Fibroblast of mammary gland (primary cell): Measurements from ENCODE around the gene MPHOSPH10.

Experiments
- DNase-seq: peaks from one replicate; pipeline ENCODE4 v3.0.0-alpha.2; 2010; ENCODE audit warnings: low read depth
- H3K4me3 ChIP-seq: 2 replicates; pipeline ENCODE4 v1.5.1; 2011; ENCODE audit warnings: low read depth, mild to moderate bottlenecking, low read length, moderate library complexity; ENCODE audit not compliant: control insufficient read depth
- TF ChIP-seq, protein P1 (sequence below): conservative IDR thresholded peaks from 2 replicates; pipeline ENCODE4 v1.5.1; 2011; ENCODE audit warnings: low read depth, low read length, inconsistent platforms; ENCODE audit not compliant: control insufficient read depth, insufficient read depth

The MPHOSPH10 gene

DNA sequence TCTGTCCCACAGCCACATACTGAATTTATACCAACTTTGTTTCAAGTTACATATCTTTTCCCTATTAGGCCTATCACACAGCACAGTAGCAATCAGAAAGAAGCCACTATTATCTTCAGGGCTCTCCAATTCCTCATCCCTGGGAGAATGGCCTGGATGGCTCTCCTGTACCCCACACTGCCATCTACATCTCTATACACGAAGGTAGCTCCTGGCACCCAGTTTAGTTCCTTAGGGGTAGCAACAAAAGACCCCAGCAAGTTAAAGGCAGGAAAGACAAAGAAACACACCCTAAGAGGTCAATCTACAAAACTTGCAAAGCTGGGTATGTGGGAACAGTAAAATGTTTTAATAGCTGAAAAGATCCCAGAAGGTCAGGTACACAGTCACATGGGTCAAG, 56.5 kb downstream of the MPHOSPH10 start:
- H3K4me3 ChIP-seq = no peak overlapping the region
- DNase-seq = no peak
- TF ChIP-seq, protein P1, sequence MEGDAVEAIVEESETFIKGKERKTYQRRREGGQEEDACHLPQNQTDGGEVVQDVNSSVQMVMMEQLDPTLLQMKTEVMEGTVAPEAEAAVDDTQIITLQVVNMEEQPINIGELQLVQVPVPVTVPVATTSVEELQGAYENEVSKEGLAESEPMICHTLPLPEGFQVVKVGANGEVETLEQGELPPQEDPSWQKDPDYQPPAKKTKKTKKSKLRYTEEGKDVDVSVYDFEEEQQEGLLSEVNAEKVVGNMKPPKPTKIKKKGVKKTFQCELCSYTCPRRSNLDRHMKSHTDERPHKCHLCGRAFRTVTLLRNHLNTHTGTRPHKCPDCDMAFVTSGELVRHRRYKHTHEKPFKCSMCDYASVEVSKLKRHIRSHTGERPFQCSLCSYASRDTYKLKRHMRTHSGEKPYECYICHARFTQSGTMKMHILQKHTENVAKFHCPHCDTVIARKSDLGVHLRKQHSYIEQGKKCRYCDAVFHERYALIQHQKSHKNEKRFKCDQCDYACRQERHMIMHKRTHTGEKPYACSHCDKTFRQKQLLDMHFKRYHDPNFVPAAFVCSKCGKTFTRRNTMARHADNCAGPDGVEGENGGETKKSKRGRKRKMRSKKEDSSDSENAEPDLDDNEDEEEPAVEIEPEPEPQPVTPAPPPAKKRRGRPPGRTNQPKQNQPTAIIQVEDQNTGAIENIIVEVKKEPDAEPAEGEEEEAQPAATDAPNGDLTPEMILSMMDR = no peak

DNA sequence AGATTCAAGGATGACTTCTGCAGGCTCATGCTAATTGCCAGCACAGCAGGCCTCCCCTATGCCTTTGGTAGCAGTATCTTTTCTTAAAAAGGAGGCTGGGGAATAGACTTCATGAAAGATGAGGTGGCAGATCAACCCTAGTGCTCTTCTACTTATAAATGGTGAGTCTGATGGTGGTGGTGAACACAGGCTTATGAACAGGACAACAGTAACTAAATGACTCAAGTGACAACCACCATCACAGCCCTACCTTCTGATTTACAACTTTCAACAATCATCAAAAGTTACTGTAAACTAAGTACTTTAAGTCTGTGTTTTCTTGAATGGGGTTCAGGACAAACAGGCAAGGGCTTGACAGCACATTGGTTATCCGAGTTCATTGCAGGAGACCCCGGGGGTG, 57.2 kb downstream of the MPHOSPH10 start:
- TF ChIP-seq, protein P1 = no peak
- no peak for DNase-seq
- H3K4me3 ChIP-seq = no peak overlapping the region

DNA sequence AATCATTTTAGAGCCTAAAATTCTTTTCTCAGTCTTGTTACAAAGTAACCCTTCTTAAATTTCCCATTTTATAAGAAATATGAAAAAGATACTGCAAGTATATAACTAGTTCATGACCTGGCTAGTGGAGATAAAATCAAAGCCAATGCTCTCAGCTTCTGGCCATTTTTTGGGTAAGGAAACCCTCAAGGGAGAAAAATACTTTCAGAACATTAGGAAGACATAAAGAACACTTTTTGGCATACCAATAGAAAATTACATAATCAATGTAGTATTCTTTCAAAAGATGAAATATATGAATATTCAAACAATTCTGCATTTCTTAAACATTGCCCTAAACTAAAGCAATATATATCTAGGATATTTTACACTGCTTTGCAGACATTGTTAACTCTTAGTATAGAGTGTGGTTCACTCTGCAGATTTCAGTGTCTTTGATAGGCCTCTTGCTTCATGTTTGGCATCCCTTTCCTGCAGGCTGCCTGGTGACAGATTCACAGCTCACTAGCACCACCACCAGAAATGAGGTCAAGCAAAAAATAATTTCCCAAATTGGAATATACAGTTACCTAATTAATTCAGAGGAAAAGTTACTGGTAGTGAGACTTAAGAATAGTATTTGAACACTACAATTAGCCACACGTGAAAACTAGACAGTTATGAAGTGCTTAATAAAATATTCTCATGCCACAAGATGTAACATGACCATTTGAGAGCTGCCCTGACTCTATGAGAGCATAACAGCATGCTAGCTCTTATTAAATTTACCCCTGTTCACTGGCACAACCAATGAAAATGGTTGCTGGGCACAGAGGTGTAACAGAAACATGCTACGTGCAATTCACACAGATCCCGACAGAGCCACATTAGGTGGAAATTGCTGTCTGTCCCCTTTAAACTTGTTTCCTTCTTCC, 60.5 kb downstream of the MPHOSPH10 start:
- no peak overlapping the region for H3K4me3 ChIP-seq
- DNase-seq = peak; percentile 25
- TF ChIP-seq, protein P1 = peak; percentile 21

DNA sequence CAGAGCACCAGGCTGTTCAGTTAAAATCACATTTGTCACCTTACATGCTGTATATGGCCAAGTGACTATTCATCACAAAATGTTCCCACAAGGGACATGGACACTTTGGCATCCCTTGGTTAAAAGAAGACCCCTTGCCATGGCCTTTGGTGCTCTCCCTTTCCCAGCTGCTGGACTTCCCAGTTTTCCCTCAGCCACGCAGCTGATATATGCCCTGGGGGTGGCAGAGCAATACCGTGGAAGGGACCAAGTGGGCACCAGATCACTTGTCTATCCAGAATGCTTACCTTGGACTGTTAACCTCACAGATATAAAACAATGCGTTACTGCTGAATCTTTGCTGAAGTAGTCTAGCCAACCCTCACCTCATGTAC, 61.1 kb downstream of the MPHOSPH10 start:
- no peak for DNase-seq
- TF ChIP-seq, protein P1 = no peak
- no peak overlapping the region for H3K4me3 ChIP-seq
